ENCODE data around the gene ASXL1.

ASXL1 gene

DNA sequence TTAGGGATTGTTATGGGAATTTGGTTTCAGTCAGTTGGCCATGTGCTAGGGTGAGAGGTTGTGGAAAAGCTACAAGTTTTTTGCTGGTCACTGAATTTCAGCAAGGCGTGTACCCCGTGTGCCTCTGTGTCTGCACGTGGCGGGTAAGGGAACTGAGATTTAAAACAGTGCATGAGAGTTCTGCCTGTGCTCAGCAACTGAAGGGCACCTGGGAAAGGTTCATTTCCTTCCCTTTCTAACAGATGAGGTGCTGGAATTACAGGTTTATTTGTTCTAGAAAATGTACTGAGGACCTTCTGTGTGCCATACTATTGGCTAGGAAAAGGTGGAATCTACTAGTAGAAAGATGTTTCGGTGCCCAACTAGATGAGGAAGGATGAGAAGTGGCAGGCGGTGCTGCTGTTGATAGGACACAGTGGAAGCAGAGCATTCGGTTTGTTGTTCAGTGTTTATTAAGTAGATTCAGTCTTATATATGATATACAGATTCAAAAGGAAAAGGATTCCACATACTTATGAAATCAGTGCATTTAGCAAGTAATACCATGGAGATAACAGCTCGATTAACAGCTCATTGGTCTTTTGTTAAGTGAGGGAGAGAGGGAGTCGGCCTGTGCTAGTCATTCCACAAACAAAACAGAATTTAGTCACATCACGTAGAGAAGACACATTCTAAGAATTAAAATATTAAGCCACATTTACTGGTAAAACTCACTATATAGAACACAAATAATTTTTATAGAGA lies 84.7 kb downstream of the ASXL1 start:
- TF ChIP-seq SIN3A (IDR thresholded peaks at IDR 0.05; ENCODE audit: borderline replicate concordance, insufficient read depth, low read length): no peak
- TF ChIP-seq, protein P1, sequence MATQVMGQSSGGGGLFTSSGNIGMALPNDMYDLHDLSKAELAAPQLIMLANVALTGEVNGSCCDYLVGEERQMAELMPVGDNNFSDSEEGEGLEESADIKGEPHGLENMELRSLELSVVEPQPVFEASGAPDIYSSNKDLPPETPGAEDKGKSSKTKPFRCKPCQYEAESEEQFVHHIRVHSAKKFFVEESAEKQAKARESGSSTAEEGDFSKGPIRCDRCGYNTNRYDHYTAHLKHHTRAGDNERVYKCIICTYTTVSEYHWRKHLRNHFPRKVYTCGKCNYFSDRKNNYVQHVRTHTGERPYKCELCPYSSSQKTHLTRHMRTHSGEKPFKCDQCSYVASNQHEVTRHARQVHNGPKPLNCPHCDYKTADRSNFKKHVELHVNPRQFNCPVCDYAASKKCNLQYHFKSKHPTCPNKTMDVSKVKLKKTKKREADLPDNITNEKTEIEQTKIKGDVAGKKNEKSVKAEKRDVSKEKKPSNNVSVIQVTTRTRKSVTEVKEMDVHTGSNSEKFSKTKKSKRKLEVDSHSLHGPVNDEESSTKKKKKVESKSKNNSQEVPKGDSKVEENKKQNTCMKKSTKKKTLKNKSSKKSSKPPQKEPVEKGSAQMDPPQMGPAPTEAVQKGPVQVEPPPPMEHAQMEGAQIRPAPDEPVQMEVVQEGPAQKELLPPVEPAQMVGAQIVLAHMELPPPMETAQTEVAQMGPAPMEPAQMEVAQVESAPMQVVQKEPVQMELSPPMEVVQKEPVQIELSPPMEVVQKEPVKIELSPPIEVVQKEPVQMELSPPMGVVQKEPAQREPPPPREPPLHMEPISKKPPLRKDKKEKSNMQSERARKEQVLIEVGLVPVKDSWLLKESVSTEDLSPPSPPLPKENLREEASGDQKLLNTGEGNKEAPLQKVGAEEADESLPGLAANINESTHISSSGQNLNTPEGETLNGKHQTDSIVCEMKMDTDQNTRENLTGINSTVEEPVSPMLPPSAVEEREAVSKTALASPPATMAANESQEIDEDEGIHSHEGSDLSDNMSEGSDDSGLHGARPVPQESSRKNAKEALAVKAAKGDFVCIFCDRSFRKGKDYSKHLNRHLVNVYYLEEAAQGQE (IDR thresholded peaks at IDR 0.05; ENCODE audit: insufficient read depth in 1 of 2, low read depth in 2 of 2, low read length in 2 of 2): no peak
- TF ChIP-seq FOXP2 (optimal IDR thresholded peaks at IDR 0.05; ENCODE audit: borderline replicate concordance, extremely low read depth, extremely low read length, insufficient read depth): no peak
- TF ChIP-seq TAF1 (IDR thresholded peaks at IDR 0.05; ENCODE audit: borderline replicate concordance, insufficient read depth, low read length): no peak
- TF ChIP-seq POLR2AphosphoS5 (IDR thresholded peaks at IDR 0.05; ENCODE audit: low read depth, low read length): 0 out of 2 replicates have a peak, but pooled peaks have one; percentile 10

DNA sequence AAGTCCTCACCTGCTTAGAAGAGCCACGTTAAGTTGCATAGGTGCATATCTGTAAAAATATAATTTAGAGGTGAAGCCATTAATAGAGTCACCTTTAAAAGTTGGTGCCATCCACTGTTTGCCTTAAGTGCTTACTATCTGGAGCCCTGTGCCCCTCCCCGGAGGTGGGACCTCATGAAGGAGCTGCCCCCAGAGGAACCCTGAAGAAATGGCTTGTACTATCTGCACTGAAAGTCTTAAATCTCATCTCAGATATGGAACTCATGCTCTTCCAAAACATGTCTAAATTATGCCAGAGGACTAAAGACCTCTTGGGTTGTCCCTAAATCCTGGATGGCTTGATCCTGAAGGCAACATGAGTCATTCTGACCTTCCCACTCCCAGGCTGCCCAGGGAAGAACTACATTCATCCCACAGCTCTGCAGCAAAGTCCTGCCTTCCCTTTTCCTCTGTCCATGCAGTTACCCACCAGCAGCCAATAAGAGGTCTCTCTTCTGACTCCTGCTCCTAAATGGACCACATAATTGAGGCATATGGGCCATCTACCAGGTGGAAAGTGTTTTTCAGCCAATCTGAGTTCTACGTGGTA lies 85.3 kb downstream of the ASXL1 start:
- TF ChIP-seq, protein P1 (IDR thresholded peaks at IDR 0.05; ENCODE audit: insufficient read depth in 1 of 2, low read depth in 2 of 2, low read length in 2 of 2): no peak
- TF ChIP-seq POLR2AphosphoS5 (IDR thresholded peaks at IDR 0.05; ENCODE audit: low read depth, low read length) (peak; percentile 45; the same call in 1 of the 2 replicates), TAF1 (IDR thresholded peaks at IDR 0.05; ENCODE audit: borderline replicate concordance, insufficient read depth, low read length) (no peak), FOXP2 (optimal IDR thresholded peaks at IDR 0.05; ENCODE audit: borderline replicate concordance, extremely low read depth, extremely low read length, insufficient read depth) (no peak), SIN3A (IDR thresholded peaks at IDR 0.05; ENCODE audit: borderline replicate concordance, insufficient read depth, low read length) (no peak)

GRCh38 chr20:32444474-32445220 lies 86.5 kb downstream of the ASXL1 start:
- no peak for TF ChIP-seq FOXP2 (optimal IDR thresholded peaks at IDR 0.05; ENCODE audit: borderline replicate concordance, extremely low read depth, extremely low read length, insufficient read depth)
- no peak for TF ChIP-seq SIN3A (IDR thresholded peaks at IDR 0.05; ENCODE audit: borderline replicate concordance, insufficient read depth, low read length)
- TF ChIP-seq POLR2AphosphoS5 (IDR thresholded peaks at IDR 0.05; ENCODE audit: low read depth, low read length): no peak
- TF ChIP-seq, protein P1 (IDR thresholded peaks at IDR 0.05; ENCODE audit: insufficient read depth in 1 of 2, low read depth in 2 of 2, low read length in 2 of 2): no peak
- TF ChIP-seq TAF1 (IDR thresholded peaks at IDR 0.05; ENCODE audit: borderline replicate concordance, insufficient read depth, low read length): no peak

DNA sequence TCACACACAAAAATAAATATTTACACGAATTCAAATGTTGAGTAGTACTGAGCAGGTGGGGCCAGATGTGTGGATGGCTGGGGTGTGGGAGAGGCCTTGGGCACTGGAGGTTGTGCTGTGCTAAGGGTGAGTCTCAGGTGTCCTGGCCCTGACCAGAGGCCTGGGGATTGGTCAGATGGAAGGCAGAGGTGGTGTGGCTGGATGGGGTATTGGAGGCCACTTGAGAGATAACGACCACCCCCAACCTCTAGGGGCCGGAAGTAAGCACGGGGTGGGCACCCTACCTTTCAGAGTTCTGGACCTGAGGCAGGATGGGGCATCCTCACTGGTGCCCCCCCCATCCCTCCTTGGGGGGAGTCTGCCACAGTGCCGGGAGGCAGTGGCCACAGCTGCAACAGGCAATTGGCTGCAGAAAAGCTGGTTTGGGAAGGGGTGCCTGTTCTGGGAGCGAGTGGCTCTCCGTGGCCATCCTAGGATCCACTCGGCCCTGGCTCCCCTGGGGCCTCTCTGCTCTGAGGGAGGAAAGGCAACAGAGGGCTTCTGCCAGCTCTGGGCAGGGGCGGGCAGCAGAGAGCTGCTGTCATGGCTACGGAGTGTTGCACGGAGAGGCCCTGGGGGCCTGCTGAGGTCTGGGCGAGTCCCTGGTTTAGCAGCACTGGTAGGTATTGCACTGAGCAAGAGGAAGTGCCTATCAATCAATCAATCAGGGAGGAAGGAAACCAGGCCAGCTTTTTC lies 87.6 kb downstream of the ASXL1 start:
- TF ChIP-seq FOXP2 (optimal IDR thresholded peaks at IDR 0.05; ENCODE audit: borderline replicate concordance, extremely low read depth, extremely low read length, insufficient read depth) (no peak), TAF1 (IDR thresholded peaks at IDR 0.05; ENCODE audit: borderline replicate concordance, insufficient read depth, low read length) (no peak), POLR2AphosphoS5 (IDR thresholded peaks at IDR 0.05; ENCODE audit: low read depth, low read length) (no peak; the same call in 1 of the 2 replicates), SIN3A (IDR thresholded peaks at IDR 0.05; ENCODE audit: borderline replicate concordance, insufficient read depth, low read length) (no peak)
- TF ChIP-seq, protein P1 (IDR thresholded peaks at IDR 0.05; ENCODE audit: insufficient read depth in 1 of 2, low read depth in 2 of 2, low read length in 2 of 2): no peak

Measured in PFSK-1 (cell line).